Panc1 (cell line): ENCODE measurements around the gene TEX14. TPM values are rescaled to one million over a fixed set of nuclear protein-coding genes. Genes with fewer than 3 reads are reported as not detected.
"Not testable (repeated sequence)": the region's sequence is repeated elsewhere in the genome, so short reads cannot be mapped to it uniquely, and the experiment has no call there.

Experiments
- ATAC-seq: fragments of 200-7000 bp; cut with Tn5 transposase; 2 replicates; pipeline ENCODE4 v1.9.1; 2020; ENCODE audit warnings: mild to moderate bottlenecking, moderate library complexity
- BruUV-seq: library from RNA; stranded (reverse); fragments of 400-500 nt; replicated peaks from 2 replicates; lab custom pipeline; 2021; lab: Mats Ljungman, UMichigan
- CTCF ChIA-PET: fragments of 300-600 bp; sonication (Branson Sonifier 250); formaldehyde crosslinking; loops from one replicate; lab custom pipeline; 2022; ENCODE audit warnings: antibody characterized with exemption; lab: Charles Lee
- POLR2A ChIA-PET: fragments of 300-600 bp; sonication (Branson Sonifier 250); formaldehyde crosslinking; loops from one replicate; lab custom pipeline; 2022; ENCODE audit warnings: antibody characterized with exemption; lab: Charles Lee
- DNase-seq: peaks from one replicate; pipeline ENCODE4 v3.0.0-alpha.2; 2010; ENCODE audit warnings: low read depth, low spot score
- H3K27ac ChIP-seq: 2 replicates; pipeline ENCODE4 v1.5.1; 2011; ENCODE audit warnings: mild to moderate bottlenecking, low read length, inconsistent platforms
- H3K27me3 ChIP-seq: fragments of 200-500 bp; sonication (Bioruptor generic); 2 replicates; pipeline ENCODE4 v1.6.0; 2014; ENCODE audit warnings: low read length, inconsistent platforms; ENCODE audit not compliant: control insufficient read depth, insufficient read depth
- H3K36me3 ChIP-seq: fragments of 200-500 bp; sonication (Bioruptor generic); 2 replicates; pipeline ENCODE4 v1.5.1; 2014; ENCODE audit warnings: inconsistent platforms, mild to moderate bottlenecking, low read length, moderate library complexity; ENCODE audit not compliant: control insufficient read depth, insufficient read depth
- H3K4me1 ChIP-seq: 2 replicates; pipeline ENCODE4 v1.5.1; 2011; ENCODE audit warnings: inconsistent platforms, mild to moderate bottlenecking, low read length, moderate library complexity; ENCODE audit not compliant: control insufficient read depth, insufficient read depth
- H3K4me3 ChIP-seq, 2 experiments: 2 replicates each; pipeline ENCODE4 v1.5.1; 2011 to 2012; ENCODE audit warnings: low read depth in 2 of 2, low read length in 2 of 2, mild to moderate bottlenecking in 2 of 2, inconsistent platforms in 1 of 2, moderate library complexity in 1 of 2
- H3K9me3 ChIP-seq: fragments of 200-500 bp; sonication (Bioruptor generic); 2 replicates; pipeline ENCODE4 v1.5.1; 2014; ENCODE audit warnings: low read depth, mild to moderate bottlenecking, inconsistent platforms, low read length, moderate library complexity; ENCODE audit not compliant: control insufficient read depth, insufficient read depth
- POLR2AphosphoS5 ChIP-seq: IDR thresholded peaks from 2 replicates; pipeline ENCODE4 v1.6.1; 2012; ENCODE audit warnings: mild to moderate bottlenecking, low read depth, low read length, moderate library complexity
- SIN3A ChIP-seq: IDR thresholded peaks from 2 replicates; pipeline ENCODE4 v1.6.1; 2012; ENCODE audit warnings: low read depth, mild to moderate bottlenecking, low read length, moderate library complexity, borderline replicate concordance; ENCODE audit not compliant: insufficient read depth
- TCF7L2 ChIP-seq: IDR thresholded peaks from 2 replicates; pipeline ENCODE4 v1.6.1; 2011; ENCODE audit warnings: mild to moderate bottlenecking, low read depth, low read length, inconsistent platforms
- in situ Hi-C: cut with HindIII; loops from 2 replicates; pipeline ENCODE4 v1.10.0; 2016; ENCODE audit warnings: low sequenced_read_pairs, low pct_unique_long_range_greater_than_20kb
- intact Hi-C: fragments of 100-400 bp; cut with micrococcal nuclease; formaldehyde crosslinking; loops from one replicate; pipeline ENCODE4 v1.10.0; 2022; ENCODE audit not compliant: unreplicated experiment
- total RNA-seq: library from RNA; stranded (reverse); gene quantifications from one replicate; pipeline ENCODE4 v1.2.1, GENCODE V29; 2021; ENCODE audit not compliant: unreplicated experiment
- TF ChIP-seq, protein P1 (sequence below): fragments of 450-650 bp; IDR thresholded peaks from 2 replicates; pipeline ENCODE4 v1.5.1; 2017; ENCODE audit warnings: mild to moderate bottlenecking
- TF ChIP-seq, protein P2 (sequence below), 2 experiments: IDR thresholded peaks; 2 replicates each; pipeline ENCODE4 v1.6.1; 2011 to 2012; ENCODE audit warnings: low read depth in 2 of 2, control low read depth in 1 of 2, low read length in 1 of 2, mild to moderate bottlenecking in 1 of 2, moderate library complexity in 1 of 2; ENCODE audit not compliant: insufficient read depth in 1 of 2

Gene TEX14
- total RNA-seq, 1 experiment from 2014 or later: not detected

DNA sequence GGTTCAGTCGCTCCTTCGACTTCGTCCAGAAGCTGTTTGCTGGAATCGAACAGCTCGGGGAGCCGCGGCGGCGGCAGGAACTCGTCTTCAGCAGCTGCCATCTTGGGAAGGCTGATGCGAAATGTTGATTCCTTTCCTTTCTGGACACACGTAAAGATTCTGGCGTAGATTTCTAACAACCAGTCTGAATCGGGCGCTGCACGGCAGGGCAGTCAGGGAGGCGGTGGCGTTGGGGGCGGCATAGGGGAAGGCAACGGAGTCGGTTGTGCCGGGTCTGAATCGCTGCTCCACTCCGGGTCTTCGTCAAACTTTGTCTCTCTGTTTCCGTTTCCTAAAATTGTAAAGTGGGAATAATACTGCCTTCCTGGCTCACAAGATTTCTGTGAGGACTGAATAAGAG is 30.3 kb downstream of the TEX14 start:
- POLR2A ChIA-PET: interaction anchor here (1.3 kb wide), 1 partner anchor 31 kb away, joined by 4 read pairs; no protein-coding TSS in a partner anchor
- no peaks in the 10 kb centered on the region for H3K9me3 ChIP-seq
- BruUV-seq: no TSS peak
- H3K36me3 ChIP-seq: no peaks in the 10 kb centered on the region
- TF ChIP-seq, protein P1, sequence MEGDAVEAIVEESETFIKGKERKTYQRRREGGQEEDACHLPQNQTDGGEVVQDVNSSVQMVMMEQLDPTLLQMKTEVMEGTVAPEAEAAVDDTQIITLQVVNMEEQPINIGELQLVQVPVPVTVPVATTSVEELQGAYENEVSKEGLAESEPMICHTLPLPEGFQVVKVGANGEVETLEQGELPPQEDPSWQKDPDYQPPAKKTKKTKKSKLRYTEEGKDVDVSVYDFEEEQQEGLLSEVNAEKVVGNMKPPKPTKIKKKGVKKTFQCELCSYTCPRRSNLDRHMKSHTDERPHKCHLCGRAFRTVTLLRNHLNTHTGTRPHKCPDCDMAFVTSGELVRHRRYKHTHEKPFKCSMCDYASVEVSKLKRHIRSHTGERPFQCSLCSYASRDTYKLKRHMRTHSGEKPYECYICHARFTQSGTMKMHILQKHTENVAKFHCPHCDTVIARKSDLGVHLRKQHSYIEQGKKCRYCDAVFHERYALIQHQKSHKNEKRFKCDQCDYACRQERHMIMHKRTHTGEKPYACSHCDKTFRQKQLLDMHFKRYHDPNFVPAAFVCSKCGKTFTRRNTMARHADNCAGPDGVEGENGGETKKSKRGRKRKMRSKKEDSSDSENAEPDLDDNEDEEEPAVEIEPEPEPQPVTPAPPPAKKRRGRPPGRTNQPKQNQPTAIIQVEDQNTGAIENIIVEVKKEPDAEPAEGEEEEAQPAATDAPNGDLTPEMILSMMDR: no peak
- TF ChIP-seq, protein P2, sequence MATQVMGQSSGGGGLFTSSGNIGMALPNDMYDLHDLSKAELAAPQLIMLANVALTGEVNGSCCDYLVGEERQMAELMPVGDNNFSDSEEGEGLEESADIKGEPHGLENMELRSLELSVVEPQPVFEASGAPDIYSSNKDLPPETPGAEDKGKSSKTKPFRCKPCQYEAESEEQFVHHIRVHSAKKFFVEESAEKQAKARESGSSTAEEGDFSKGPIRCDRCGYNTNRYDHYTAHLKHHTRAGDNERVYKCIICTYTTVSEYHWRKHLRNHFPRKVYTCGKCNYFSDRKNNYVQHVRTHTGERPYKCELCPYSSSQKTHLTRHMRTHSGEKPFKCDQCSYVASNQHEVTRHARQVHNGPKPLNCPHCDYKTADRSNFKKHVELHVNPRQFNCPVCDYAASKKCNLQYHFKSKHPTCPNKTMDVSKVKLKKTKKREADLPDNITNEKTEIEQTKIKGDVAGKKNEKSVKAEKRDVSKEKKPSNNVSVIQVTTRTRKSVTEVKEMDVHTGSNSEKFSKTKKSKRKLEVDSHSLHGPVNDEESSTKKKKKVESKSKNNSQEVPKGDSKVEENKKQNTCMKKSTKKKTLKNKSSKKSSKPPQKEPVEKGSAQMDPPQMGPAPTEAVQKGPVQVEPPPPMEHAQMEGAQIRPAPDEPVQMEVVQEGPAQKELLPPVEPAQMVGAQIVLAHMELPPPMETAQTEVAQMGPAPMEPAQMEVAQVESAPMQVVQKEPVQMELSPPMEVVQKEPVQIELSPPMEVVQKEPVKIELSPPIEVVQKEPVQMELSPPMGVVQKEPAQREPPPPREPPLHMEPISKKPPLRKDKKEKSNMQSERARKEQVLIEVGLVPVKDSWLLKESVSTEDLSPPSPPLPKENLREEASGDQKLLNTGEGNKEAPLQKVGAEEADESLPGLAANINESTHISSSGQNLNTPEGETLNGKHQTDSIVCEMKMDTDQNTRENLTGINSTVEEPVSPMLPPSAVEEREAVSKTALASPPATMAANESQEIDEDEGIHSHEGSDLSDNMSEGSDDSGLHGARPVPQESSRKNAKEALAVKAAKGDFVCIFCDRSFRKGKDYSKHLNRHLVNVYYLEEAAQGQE (IDR thresholded peaks at IDR 0.05; ENCODE audit: insufficient read depth in 1 of 2, low read depth in 2 of 2, low read length in 1 of 2): no peak
- TF ChIP-seq POLR2AphosphoS5 (no peak), TCF7L2 (no peak), SIN3A (no peak)
- intact Hi-C loops (no loop called here), in situ Hi-C loops (no loop called here)
- DNase-seq (no peak), ATAC-seq (no peak)
- H3K27ac ChIP-seq: no peak overlapping the region
- no peaks in the 10 kb centered on the region for H3K27me3 ChIP-seq
- no peak overlapping the region for H3K4me3 ChIP-seq
- CTCF ChIA-PET: no interaction called here
- H3K4me1 ChIP-seq: peaks cover 2% of the 10 kb centered on the region; the same call in 1 of the 2 replicates

DNA sequence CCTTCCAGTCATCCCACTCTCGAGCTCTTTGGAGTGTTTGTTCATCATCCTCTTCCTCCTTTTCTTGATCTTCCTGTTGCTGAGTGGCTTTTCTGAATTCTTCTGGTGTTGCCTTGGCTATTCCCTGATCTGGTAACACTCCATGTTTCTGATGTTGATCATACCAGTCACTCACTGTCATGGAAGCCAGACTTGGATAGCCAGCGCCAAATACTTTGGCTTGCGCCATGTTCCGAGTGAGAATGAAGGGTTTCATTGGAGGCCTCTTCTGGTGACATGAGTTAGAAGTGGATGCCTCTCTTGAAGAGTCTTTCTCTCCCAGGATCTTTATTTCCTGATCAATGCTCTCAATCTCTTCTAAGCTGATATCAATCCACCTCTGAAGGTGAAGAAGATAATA is 31.2 kb downstream of the TEX14 start:
- BruUV-seq: no TSS peak
- Histone ChIP-seq H3K4me3 (no peak overlapping the region), H3K27me3 (no peaks in the 10 kb centered on the region), H3K27ac (no peak overlapping the region), H3K9me3 (no peaks in the 10 kb centered on the region), H3K4me1 (no peaks in the 10 kb centered on the region), H3K36me3 (no peaks in the 10 kb centered on the region)
- ChIA-PET POLR2A (interaction anchor here (0.6 kb wide), 1 partner anchor 13 kb away, joined by 3 read pairs; no protein-coding TSS in a partner anchor), CTCF (no interaction called here)
- DNase-seq: no peak
- no peak for TF ChIP-seq TCF7L2
- TF ChIP-seq, protein P1: no peak
- TF ChIP-seq SIN3A: no peak
- TF ChIP-seq, protein P2 (IDR thresholded peaks at IDR 0.05; ENCODE audit: insufficient read depth in 1 of 2, low read depth in 2 of 2, low read length in 1 of 2): no peak
- TF ChIP-seq POLR2AphosphoS5: no peak
- in situ Hi-C loops: no loop called here
- no peak for ATAC-seq
- intact Hi-C loops: no loop called here

DNA sequence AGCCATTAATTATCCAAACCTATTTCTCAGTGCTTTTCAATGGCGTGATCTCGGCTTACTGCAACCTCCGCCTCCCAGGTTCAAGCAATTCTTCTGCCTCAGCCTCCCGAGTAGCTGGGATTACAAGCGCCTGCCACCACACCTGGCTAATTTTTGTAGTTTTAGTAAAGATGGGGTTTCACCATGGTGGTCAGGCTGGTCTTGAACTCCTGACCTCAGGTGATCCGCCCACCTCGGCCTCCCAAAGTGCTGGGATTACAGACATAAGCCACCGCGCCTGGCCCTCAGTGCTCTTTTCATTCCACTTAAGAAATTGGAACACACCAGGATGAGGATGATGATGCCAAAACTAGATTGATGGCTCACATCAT is 32.1 kb downstream of the TEX14 start:
- ATAC-seq, H3K4me1 ChIP-seq, H3K36me3 ChIP-seq, BruUV-seq, in situ Hi-C loops, CTCF ChIA-PET, H3K27me3 ChIP-seq, H3K9me3 ChIP-seq, DNase-seq: not testable (repeated sequence)
- POLR2A ChIA-PET: interaction anchor here (1.5 kb wide), 1 partner anchor 33 kb away, joined by 3 read pairs; the partner anchor contains the start of gene RAD51C
- H3K4me3 ChIP-seq: peak overlapping the region; percentile 43 to 56
- peak overlapping the region; percentile 95 for H3K27ac ChIP-seq
- intact Hi-C loops: loop anchor here (1.0 kb wide), 1 partner anchor 28 kb away; no protein-coding TSS in a partner anchor
